ENCODE data around the gene OGDHL.

The OGDHL gene

DNA sequence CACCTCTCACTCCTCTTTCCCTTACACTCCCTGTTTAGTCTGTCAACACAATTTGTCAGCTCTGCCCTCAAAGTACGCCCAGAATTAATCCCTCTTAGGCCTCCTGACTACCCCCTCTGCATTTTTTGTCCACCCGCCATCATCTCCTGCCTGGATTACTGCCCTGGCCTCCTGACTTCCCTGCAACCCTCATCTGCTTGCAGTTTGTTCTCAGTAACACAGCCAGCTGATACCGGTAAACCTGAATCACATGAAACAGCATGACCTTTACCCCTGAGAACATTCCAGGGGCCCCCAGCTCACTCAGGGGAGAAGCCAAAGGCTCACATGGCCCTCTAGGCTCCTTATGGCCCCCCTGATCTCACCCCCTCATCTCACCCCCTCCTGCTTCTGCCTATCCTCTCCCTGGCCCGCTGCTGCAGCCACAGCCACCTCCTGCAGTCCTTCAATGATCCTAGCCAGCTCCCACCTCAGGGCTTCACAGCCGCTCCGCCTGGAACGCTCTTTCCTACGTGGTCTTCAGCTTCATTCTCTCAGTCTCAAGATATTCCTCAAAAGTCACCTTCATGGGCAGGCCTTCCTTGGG is 73.8 kb downstream of the OGDHL start:
- no peak for DNase-seq

DNA sequence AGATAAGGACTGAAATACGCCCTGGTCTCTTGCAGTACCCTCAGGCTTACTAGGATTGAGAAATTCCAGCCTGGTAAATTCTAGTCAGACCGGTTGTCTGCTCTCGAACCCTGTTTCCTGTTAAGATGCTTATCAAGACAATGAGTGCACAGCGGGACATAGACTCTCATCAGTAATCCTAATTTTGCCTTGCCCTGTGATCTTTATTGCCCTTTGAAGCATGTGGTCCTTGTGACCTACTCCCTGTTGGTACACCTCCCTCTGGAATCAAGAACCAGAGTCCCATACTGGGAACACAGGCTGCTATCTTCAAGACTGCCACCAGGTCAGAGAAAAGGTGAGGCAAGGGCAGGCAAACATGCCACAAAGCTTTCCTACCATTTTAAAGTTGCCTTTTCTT is 75.5 kb downstream of the OGDHL start:
- no peak for DNase-seq

Measured in NCI-H226 (cell line).